GM21367 (cell line): ENCODE data around the gene STK17B.
A peak's percentile ranks its signal among the peaks of the same experiment; 100 is the strongest.
"Not testable (repeated sequence)": the region's sequence is repeated elsewhere in the genome, so short reads cannot be mapped to it uniquely, and the experiment has no call there.

Source experiments
- ATAC-seq: cut with Tn5 transposase; IDR thresholded peaks from one replicate; pipeline ENCODE4 v1.9.1; 2021; ENCODE audit not compliant: unreplicated experiment

The STK17B gene

GRCh38 chr2:196117214-196117705 lies 54.1 kb downstream of the STK17B start:
- ATAC-seq: no peak

GRCh38 chr2:196113061-196113974 lies 58.1 kb downstream of the STK17B start:
- ATAC-seq: no peak

- ATAC-seq: no peak
Observed at GRCh38 chr2:196112418-196113034, 58.9 kb downstream of the STK17B start.

DNA sequence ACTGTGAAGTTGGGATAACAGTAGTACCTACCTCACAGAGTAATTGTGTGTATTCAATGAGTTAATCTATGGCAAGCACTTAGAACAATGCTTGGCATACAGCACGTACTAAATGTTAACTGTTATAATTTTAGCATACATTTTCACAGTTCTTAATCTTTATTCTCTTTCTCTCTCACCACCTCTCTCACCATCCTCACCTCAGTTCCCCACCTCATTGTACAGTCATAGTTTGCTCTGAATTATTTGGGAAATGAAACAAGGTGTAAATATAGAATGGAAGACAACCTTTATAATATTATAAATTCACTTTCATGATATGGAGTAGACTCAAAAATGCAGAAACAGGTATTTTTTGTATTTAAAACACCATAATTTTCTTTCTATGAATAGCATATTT lies 62.8 kb downstream of the STK17B start:
- ATAC-seq: no peak

DNA sequence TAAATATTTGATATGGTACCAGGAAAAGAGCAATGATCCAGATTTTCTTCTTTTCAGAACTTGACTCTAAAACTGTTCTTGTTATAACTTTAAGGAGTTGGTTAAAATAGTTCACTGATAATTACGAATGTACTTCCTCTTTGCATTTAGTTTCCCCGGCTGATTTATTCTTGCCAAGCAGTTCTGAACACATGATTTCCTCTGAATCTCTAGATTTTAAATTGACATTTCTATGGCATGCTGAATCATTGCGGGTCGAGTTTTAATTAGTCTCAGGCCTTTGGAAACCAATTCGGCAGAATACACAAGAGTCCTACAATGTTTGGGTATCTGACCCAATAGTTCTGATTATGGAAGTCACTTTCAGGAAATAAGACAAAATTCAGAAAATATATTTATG lies 65.4 kb downstream of the STK17B start:
- ATAC-seq: no peak

GRCh38 chr2:196104066-196104465 lies 67.3 kb downstream of the STK17B start:
- no peak for ATAC-seq

DNA sequence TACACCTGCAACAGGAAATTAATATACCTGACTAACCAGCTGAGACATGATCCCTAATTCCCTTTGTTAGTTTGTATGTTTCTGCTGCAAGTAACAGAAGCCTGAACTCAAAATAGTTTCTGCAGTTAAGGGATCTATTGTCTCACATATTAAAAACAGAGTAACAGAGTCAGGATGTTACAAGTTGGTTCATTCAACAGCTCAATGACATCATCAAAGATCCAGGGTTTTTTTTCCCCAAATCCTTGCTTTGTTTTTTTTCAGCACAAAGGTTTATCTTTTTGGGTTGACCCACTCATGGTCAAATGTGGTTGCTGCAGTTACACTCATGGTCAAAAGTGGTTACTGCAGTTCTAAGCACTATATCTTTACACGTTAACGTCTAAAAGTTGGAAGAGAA lies 67.8 kb downstream of the STK17B start:
- no peak for ATAC-seq

DNA sequence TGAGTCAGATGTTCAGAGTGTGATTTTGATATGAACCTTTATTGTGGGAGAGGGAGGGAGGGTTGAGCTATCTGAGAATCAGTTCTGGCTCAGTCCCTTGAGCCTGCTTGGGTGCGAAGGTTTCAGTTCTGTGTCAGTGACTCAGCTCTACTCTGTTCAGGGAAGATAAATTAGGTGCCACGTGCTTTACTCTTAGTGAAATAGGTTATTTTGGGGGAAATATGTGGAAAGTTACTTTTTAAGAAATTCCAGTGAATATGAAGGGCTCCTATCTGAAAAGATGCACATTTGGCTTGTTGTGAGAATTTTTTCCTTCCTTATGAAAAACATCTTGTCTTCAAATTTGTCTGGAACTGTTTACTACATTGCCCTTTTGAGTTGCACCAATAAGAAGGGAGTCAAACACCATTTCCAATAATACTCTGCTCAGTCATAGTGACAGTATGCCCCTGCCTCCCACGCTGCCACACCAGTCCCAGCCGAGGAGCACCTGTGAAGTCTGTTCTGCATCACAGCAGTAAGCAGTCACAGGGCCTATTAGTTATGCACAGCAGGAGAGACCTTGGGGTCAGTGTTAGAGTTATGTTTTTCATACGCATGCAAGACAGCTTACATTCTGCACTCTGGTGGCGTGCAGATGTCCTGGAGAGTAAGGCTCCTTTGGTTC lies 69.9 kb downstream of the STK17B start:
- ATAC-seq: peak; percentile 94

DNA sequence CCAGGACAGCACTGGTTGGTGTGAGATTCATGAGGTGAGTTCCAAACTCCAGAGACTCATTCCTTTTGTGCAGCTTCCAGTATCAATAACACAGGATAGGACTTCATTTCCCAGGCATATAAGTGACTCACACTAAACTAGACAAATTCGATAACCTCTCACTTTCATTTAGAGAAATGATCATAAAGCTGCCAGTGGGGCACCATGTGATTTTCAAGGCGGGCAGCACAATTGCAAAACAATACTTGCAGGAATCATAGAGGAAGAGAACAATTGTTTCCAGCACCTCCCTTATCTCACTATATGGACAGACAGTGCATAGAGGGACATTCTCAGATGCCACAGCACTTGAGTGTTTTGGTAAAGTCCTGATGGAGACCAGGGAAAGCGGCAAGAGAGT lies 71.5 kb downstream of the STK17B start:
- ATAC-seq: no peak

DNA sequence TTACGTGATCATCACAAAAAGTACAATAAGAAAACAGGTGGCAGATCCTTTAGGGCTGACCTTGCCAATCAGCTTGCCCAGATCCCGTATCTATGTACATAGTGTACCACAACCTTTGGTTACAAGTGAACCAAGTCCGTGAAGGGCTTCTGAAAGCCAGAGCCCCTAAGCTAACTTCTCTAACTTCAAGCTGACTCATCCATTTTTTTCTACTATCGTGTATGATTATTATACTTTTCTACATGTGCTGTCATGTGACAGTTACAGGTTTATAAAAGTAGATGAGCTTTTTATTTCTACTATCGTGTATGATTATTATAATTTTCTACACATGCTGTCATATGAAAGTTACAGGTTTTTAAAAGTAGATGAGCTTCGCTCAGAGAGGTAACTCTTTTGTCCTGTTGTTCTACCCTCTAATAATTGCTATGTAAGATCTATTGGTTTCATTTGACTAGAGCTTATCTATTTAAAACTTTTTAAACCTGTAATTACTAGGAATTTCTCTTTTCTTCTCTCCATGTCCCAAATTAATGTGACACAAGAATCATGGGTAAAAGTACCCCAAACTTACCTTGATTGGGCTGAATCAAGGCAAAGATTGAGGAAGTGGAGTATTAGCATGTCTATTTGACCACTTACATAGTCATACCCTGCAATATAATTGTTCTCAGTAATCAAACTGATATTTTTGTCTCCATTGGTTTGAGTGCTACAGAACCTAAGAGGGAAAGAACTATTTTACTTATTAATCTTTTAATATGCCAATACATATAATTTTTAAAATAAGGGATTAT lies 73.3 kb downstream of the STK17B start:
- ATAC-seq: no peak

DNA sequence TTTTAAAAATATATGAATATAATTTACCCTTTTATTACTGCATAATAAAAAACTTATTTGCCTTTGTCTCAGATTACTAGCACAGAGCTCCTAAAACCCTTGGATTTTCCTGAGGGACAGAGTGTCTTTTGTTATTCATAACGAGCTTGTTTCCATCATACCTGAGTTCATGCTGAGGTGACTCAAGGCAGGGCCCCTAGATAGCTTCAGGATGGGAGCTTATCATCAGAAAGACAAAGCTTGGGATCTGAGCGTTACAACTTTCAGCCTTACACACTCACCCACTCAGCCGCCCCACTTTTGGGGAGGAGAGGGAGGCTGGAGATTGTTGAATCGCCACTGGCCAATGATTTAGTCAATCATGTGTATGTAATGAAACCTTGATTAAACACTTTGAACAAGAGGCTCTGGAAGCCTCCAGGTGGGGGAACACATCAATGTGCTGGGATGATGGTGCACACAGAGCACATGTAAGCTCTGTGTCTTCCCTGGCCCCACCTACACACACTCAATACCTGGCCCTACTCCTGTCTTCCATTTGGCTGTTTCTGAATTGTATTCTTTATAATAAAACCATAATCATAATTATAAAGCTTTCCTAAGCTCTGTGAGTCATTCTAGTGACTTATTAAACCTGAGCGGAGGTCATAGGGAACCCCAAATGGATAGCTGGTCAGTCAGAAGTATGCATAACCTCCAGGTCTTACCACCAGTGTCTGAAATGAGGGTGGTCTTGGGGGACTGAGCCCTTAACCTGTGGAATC lies 74.2 kb downstream of the STK17B start:
- ATAC-seq: no peak

GRCh38 chr2:196096264-196096663 lies 75.1 kb downstream of the STK17B start:
- no peak for ATAC-seq

- not testable (repeated sequence) for ATAC-seq
Observed at GRCh38 chr2:196089448-196089847, 81.9 kb downstream of the STK17B start.

DNA sequence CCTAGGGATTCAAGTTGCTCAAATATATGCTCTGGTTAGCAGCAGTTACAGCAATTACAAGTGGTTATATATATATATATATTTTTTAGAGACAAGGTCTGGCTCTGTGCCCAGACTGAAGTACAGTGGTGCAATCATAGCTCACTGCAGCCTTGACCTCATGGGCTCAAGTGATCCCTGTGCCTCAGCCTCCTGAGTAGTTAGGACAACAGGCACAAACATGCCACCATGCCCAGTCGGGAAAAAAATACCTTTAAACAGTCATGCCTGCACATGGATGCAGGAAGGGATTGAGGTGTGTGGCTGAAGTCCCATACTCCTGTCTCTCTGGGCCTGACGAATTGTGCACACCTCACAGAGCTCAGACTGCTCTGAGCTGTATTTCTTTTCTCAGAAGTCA lies 83.2 kb downstream of the STK17B start:
- no peak for ATAC-seq

- no peak for ATAC-seq
Observed at GRCh38 chr2:196086517-196087368, 84.6 kb downstream of the STK17B start.

DNA sequence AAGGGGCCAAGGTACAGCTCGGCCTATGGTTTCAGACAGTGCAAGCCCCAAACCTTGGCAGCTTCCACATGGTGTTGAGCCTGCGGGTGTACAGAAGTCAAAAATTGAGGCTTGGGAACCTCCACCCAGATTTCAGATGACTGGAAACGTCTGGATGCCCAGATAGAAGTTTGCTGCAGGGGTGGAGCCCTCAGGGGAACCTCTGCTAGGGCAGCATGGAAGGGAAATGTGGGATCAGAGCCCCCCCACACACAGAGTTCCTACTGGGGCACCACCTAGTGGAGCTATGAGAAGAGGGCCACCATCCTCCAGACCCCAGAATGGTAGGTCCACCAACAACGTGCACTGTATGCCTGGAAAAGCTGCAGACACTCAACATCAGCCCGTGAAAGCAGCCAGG lies 87.8 kb downstream of the STK17B start:
- ATAC-seq: no peak
